GM12878 (cell line): Measurements from ENCODE around the gene CNTNAP5.

Source experiments
- ATF3 ChIP-seq: IDR thresholded peaks from 2 replicates; pipeline ENCODE4 v1.6.1; 2011; ENCODE audit warnings: low read depth, mild to moderate bottlenecking, low read length, moderate library complexity, borderline replicate concordance; ENCODE audit errors: extremely low read depth
- CBX5 ChIP-seq: sonication (generic); IDR thresholded peaks from 2 replicates; pipeline ENCODE4 v1.6.1; 2016; ENCODE audit warnings: low read depth, moderate library complexity, mild to moderate bottlenecking, inconsistent platforms
- CTCF ChIP-seq, 3 experiments: IDR thresholded peaks in 2 of 3; conservative IDR thresholded peaks in 1 of 3; 2 replicates each; pipeline ENCODE4 v1.5.1; 2011; ENCODE audit warnings: low read depth in 3 of 3, low read length in 3 of 3, mild to moderate bottlenecking in 3 of 3, control low read depth in 2 of 3, moderate library complexity in 2 of 3, inconsistent platforms in 1 of 3, mixed read lengths in 1 of 3; ENCODE audit not compliant: control insufficient read depth in 2 of 3, insufficient read depth in 1 of 3; ENCODE audit errors: extremely low read depth in 1 of 3
- JUNB ChIP-seq: IDR thresholded peaks from 2 replicates; pipeline ENCODE4 v1.6.1; 2016; ENCODE audit warnings: antibody characterized with exemption, mild to moderate bottlenecking
- NFIC ChIP-seq: IDR thresholded peaks from 2 replicates; pipeline ENCODE4 v1.6.1; 2012; ENCODE audit warnings: low read depth, mild to moderate bottlenecking, inconsistent platforms, low read length, moderate library complexity
- NR2C1 ChIP-seq: fragments of 450-650 bp; IDR thresholded peaks from 2 replicates; pipeline ENCODE4 v1.6.1; 2017; ENCODE audit warnings: antibody characterized with exemption, mild to moderate bottlenecking, moderate library complexity
- YY1 ChIP-seq: IDR thresholded peaks from 2 replicates; pipeline ENCODE4 v1.6.1; 2011; ENCODE audit warnings: low read depth, mild to moderate bottlenecking, low read length
- ZNF217 ChIP-seq: fragments of 450-650 bp; IDR thresholded peaks from 2 replicates; pipeline ENCODE4 v1.6.1; 2017; ENCODE audit warnings: antibody characterized with exemption, mild to moderate bottlenecking
- TF ChIP-seq, protein P1 (sequence below): IDR thresholded peaks from 2 replicates; pipeline ENCODE4 v1.6.1; 2011; ENCODE audit warnings: low read depth, low read length, improper control_type of control experiment, borderline replicate concordance

DNA sequence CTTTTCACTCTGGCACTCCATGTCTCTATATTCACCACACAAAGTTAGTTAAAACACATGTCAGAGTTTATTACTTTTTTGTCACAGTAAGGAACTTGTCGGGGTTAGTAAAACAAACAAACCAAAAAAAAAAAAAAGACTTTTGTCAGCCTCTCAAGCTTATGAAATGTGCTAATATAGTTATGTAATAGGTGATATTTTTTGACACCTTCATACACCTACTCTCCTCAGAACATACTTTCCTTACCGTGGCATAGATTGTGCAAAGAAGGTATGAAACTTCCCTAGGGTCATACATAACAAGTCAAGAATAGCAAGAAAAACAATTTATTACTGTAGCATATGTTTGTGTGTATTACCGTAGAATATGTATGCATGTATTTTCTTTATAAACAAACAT, 633.3 kb downstream of the CNTNAP5 start:
- no peak for TF ChIP-seq CTCF (IDR thresholded peaks at IDR 0.05 in 2 of 3, conservative IDR thresholded peaks at IDR 0.05 in 1 of 3; ENCODE audit: control insufficient read depth in 2 of 3, extremely low read depth in 1 of 3, insufficient read depth in 1 of 3, low read depth in 3 of 3, low read length in 3 of 3)
- TF ChIP-seq ZNF217, result no peak
- no peak for TF ChIP-seq YY1
- TF ChIP-seq, protein P1, sequence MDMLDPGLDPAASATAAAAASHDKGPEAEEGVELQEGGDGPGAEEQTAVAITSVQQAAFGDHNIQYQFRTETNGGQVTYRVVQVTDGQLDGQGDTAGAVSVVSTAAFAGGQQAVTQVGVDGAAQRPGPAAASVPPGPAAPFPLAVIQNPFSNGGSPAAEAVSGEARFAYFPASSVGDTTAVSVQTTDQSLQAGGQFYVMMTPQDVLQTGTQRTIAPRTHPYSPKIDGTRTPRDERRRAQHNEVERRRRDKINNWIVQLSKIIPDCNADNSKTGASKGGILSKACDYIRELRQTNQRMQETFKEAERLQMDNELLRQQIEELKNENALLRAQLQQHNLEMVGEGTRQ, result no peak
- TF ChIP-seq CBX5, result no peak
- TF ChIP-seq JUNB, result no peak
- no peak for TF ChIP-seq ATF3
- no peak for TF ChIP-seq NFIC
- TF ChIP-seq NR2C1, result no peak
